Right forelimb (tissue), 1 donor: ENCODE data around the gene WNK2.

ENCODE experiments used
- DNase-seq: peaks from one replicate; pipeline ENCODE4 v3.0.0-alpha.2; 2018

The WNK2 gene

DNA sequence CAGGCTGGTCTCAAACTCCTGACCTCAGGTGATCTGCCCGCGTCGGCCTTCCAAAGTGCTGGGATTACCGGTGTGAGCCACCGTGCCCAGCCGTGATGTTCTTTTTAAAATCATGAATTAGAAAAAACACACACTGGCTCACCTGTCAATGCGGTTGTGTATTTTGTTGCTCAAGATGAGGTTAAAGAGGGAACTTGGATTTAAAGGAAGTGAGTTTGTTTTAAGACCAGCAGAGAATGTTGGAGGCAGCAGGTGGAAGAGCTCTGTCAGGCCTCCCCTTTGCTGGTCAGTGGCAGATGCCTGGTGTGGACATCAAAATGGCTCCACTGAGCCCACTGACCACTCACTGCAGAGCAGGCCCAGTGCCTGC is 38.9 kb downstream of the WNK2 start:
- no peak for DNase-seq

DNA sequence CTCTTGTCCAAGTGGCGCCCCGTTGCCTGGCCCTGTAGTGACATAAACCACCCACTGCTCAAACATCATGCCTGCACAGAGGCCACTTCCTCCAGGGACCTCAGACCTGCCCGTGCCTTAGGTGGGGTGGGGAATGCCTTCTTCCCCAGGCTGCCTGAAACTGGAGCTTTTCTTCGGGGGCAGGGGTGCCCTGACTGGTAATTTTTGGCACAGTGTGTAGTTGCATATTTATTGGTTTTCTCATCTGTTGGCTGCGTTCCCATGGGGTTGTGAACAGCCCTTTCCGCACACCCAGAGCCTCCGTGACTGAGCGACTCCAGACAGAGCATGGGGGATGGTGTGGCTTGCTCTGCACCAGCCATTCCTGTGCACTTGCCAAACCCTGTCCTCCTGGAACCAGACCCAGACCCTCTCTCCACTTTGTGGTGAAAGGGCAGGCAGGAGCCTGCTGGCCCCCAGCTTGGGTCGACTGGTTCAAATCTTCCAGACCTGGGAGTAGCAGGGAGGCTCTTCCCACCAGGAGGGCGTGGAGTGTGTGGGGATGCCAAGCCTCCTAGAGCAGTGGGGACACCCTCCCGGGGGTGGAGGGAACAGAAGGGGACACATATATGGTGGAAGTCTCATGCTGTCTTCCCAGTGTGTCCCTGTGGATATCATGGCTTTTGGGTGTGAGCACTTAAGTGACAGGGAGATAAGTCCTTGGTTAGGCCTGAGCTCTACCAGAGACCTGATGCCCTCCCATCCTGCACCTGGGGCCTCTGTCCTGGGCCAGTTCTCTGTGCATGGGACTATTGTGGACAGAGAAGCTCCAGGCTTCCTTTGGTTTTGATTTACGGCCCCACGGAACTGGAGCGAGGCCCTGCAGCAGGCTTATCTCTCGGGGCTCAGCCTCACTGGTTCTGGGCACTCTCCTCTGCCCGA is 39.6 kb downstream of the WNK2 start:
- no peak for DNase-seq

DNA sequence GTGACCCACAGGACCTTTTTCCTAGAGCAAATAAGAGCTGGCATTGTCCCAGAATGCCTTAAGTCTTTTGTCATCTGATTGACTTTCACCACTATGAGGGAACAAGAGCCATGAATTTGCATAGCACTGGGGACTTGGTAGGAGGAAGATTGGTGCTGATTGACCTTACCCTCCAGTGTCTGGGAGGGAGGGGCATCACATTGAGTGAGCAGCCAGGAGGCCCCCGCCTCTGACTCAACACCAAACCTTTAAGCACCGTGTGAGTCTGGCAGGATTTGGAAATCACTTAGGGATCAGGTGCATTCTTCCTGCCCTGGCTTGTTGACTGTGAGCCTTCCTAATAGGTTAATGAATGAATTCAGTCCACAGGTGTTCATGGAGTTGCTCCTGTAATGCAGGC is 40.7 kb downstream of the WNK2 start:
- no peak for DNase-seq

DNA sequence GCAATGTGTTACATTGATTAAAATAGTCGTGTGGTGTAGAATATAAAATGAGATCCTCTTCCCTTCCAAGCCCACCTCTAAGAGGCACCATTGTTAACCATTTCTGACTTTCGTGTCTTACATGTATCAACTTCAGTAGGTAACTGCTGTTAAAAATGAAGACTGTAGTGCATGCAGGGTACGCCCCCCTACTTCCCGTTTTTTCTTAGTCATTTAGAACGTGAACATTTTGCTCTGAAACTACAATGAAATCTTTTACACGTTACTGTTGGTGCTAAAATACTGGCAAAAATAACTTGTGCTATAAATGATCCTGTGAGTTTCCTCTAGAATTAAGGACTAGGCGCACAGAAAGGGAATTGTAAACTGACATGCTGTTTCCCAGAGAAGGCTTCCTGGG is 41.5 kb downstream of the WNK2 start:
- DNase-seq = no peak

DNA sequence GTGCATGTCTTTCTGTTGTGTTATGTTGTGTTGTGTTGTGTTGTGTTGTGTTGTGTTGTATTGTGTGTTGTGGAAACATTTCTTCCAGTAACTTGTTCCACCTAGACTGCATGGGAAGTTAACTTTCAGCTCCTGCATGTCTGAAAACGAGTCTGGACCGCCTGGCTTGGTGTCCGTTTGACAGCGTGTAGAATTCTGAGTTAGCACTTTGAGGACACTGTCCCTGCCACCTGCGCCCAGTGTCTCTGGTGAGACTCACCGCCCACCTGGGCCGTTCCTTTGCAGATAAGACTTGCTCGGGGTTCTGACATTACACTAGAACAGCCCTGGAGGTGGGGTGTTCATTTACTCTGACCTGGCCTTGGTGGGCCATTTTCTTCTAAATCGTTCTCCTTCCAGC is 42.0 kb downstream of the WNK2 start:
- no peak for DNase-seq

DNA sequence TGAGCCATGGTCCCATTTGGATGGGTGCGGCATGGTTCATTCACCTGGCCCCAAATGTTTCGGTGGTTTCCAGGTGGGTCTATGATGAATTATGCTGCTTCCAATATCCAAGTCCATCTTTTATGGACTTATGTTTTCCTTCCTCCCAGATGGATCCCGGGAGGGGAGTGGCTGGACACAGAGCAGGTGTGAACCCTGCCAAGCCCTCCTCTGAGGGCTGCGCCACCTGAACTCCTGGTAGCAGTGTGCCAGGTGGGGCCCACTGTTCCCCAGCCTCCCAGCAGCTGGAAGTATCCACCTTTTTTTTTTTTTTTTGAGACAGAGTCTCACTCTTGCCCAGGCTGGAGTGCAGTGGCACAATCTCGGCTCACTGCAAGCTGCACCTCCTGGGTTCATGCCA is 42.9 kb downstream of the WNK2 start:
- DNase-seq = no peak

DNA sequence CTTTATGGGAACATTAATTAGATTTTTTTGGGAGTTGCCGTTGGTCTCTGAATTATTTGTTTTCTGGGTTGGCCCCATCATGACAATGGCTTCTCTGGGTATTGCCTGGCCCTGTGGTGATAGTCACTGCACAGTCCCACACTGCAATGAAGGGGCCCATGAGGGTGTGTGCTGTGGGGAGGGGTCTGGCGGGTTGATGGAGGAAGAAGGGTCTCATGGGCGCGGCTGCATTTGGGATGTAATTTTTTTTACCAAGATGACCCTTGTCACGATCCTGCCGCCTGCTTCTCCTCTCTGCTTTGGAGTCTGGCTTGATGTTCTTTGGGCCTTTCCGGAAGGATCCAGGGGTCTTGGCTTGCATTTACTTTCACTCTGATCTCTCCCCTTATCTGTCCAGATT is 44.1 kb downstream of the WNK2 start:
- DNase-seq = no peak

DNA sequence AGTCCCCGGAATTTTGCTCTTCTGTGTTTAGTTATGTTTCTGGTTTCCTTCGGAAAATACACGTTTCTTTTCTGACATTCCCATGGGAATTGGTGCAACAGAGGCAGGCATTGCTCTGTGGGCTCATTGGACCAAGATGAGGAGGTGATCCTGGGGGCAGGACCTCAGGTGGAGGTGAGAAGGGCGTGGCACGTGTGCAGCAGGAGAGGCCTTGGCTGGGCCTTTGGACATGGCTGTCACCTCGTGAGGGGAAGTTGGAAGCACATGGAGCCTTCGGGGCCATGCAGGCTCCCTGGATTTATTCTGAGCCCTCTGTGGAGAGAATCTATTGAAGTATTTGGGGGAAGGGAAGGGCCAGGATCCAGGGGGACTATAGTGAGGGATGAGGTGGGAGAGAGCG is 44.5 kb downstream of the WNK2 start:
- no peak for DNase-seq

DNA sequence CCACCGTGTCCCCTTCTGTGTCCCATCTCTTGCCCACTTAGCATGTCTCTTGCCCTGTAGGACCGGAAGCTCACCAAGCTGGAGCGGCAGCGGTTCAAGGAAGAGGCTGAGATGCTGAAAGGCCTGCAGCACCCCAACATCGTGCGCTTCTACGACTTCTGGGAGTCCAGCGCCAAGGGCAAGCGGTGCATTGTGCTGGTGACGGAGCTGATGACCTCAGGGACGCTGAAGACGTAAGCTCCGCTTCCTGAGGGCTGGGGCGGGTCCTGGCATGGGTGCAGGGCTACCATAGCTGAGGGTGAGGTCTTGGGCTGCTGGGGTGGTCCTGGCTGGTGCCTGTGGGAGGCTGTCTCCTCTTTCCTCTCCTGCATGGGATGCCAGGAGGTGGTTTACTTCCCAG is 45.7 kb downstream of the WNK2 start:
- DNase-seq = no peak

DNA sequence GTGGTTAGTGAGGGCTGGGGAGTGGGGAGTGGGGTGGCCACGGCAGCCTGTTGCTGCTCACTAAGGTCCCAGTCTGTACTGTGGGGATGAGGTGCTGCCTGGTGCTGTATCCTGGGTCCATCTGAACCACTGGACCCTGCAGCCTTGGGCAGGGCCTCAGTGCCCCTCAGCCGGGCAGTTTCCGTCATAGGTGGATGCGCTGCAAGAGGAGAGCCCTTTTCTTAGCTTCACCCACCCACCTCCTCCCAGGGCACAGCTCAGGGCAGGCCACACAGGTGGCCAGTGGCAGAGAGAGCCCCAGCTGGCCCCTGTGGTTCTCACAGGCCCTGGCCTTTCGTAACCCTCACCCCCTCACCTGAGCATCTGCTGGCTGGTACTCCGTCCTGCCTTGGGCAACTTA is 46.2 kb downstream of the WNK2 start:
- no peak for DNase-seq

DNA sequence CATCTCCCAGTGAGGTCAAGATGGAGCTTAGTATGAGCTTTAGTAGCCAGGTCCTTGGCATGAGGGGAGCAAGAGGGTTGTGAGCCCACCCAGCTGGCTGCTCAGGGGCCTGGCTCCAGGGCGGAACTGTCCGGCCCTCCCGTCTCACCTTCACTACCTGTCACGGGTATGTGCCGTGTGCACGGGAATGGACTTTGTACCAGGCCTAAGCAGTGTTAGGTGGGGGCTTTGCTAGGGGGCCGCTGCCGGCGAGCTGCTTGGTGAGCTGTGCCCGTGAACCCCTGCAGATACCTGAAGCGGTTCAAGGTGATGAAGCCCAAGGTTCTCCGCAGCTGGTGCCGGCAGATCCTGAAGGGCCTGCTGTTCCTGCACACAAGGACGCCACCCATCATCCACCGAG is 46.7 kb downstream of the WNK2 start:
- DNase-seq = no peak

DNA sequence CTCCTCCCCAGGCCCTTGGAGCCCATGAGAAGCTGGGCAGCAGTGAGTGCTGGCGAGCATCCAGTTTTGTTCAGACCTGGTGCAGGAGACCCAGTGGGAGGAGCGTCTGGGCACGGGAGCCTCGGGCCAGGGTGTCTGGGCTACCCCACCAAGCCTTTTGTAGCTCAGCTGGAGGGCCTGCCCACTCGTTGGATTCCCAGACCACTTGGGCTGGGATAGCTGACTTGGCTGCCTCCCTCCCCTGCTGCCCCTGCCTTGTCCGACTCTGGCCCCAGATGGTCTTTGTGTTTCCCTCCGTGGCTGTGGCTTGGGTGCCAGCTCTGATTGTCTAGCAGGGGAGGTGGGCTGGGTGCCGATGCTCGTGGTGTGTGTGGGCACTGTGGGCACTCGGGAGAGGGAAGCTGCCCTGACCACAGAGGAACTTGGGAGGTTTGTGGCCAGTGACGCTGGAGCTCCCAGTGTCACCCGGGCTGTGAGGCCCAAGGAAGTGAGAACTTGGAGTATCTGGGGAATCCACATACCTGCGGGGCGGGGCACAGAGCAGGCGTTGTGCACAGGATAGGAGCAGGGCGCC is 47.3 kb downstream of the WNK2 start:
- DNase-seq = no peak

DNA sequence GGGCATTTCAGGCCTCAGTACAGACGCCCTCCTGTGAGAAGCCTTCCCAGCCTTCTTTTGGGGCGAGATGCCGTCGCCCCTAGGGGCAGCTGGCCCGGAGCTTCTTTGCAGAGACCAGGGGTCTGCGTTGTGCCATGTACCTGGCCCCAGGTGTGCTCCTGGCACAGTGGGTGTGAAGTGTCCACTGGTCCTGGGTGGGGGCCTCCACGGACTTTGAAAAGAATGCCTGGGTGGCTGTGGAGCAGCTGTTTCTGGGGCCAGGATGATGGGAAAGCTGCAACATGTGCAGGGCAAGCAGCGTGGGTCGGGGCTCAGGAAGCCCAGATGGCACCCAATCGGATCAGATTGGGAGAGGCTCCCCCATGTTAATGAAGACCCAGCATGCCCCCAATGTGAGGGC is 47.8 kb downstream of the WNK2 start:
- no peak for DNase-seq

DNA sequence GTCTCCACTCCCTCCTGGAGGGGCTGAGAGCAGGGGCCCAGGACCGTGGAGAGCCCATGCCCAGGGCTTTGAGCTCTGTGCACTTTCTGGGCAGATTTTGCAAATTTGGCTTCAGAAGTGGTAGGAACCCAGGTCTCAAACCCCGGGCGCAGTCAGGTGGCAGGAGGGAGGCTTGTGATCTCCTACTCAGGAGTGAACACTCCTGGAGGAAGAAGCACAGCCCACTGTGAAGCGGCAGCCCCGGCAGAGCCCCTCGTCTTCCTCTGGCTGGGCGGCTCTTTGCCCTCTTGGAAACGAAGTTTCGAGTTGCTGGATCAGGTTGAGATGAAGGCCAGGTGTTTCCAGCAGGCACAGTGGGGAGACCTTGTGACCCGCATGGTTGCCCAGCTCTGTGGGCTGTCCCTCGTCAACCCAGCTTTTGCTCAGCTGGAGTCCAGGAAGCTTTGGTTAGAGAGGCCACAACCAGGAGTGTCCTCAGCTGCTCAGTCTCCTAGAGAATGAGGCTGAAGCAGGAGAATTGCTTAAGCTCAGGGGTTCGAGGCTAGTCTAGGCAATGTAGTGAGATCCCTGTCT is 48.5 kb downstream of the WNK2 start:
- DNase-seq = no peak

DNA sequence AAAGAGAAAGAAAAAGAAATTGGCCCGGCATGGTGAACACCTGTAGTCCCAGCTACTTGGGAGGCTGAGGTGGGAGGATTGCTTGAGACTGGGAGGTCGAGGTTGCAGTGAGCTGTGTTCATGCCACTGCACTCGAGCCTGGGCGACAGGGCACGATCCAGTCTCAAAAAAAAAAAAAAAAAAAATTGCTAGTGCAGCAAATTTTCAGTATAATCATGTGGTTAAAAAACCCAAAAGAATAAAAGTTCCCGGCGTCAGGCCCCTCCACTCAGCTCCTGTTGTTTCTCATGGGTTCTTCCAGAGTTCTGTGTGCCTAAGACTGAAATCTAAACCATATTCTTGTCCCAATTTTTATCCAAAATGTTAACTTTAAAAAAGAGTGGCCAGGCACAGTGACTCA is 49.1 kb downstream of the WNK2 start:
- no peak for DNase-seq

DNA sequence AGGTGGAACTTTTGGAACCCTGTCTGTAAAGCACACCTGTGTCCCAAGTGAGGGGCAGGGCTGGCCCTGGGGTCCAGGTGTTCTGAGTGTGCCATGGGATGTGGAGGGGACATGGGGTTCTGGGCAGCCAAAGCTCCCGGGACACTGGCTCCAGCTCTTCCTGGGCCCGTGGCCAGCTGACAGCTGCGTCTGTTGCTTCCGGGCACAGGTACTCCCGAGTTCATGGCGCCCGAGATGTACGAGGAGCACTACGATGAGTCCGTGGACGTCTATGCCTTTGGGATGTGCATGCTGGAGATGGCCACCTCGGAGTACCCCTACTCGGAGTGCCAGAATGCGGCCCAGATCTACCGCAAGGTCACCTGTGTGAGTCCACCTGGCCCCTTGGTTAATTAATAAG is 50.7 kb downstream of the WNK2 start:
- DNase-seq = no peak

DNA sequence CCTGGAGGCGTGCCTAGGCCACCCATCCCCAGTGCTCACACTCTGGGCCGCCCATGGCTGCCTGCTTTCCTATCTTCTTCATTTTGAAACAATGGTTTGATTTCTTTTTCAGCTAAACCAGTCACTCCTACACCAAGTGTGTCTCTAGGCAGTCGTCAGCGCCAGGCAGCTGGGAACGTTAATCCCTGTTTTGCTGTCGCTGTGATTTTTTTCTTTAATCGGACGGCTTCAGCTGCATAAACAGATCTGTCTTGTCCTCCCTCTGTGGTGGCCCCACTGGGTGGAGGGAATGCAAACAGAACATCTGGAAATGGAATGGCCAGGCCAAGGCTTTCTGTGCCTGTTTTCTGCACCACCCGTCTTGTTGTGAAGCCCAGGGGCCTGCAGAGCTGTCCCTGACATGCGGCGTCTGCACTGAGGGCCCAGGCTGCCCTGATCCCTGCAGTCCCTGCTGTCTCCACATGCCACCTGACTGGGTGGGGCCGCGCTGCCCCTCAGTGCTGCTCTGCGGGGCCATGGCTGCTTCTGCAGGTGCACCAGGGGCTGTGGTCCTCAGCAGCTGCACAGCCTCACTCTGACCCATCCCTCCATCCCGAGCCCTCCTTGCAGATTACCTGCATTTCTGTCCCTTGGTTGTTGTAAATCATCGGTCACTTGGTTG is 51.5 kb downstream of the WNK2 start:
- DNase-seq = peak; percentile 70

DNA sequence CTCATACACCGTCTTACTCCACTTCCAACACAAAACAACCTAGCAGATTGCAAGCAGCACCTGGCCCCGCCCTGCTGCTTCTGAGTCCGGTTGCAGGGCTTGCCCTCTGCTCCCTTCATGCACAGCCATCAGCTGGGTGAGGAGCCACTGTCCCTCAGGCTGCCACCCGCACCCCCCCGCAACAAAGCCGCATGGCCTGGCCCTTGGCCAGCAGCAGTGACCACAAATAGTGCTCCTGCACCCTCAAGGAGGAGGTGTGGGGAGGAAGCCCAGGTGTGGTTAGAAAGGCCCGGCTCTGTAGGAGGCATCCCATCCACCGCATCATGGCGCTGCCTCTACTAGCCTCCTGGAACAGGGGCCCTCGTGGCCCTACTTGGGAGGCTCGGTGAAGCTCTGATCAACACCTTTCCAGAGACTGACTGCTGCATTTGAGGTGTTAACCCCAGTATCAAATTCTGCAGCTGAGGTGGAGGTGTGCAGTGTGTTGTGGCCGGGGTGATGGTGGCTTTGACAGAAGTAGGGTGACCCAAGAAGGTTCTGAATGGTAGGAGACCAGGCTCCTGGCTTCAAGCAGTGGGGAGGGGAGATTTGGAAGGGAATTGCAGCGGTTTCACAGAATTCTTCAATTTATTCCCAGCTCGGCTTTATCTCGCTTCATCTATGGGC is 52.7 kb downstream of the WNK2 start:
- no peak for DNase-seq

DNA sequence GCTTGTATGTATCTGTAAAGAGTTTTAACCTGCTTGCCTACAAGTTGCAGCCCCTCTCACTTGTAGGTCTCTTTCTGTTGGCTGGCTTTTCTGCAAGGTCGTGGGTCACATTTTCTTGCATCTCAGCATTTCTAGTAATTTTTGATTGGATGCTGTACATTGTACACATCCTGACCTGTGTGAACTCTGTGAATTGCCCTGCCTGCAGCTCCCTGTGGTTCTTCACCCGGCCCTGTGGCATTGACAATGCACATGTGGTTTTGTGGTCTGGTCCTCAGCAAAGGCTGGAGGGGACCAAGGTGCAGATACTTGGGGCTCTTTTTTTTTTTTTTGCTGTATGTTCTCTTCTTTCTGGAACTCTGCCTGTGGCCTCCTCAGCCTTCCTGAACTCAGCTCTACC is 53.6 kb downstream of the WNK2 start:
- DNase-seq = no peak

DNA sequence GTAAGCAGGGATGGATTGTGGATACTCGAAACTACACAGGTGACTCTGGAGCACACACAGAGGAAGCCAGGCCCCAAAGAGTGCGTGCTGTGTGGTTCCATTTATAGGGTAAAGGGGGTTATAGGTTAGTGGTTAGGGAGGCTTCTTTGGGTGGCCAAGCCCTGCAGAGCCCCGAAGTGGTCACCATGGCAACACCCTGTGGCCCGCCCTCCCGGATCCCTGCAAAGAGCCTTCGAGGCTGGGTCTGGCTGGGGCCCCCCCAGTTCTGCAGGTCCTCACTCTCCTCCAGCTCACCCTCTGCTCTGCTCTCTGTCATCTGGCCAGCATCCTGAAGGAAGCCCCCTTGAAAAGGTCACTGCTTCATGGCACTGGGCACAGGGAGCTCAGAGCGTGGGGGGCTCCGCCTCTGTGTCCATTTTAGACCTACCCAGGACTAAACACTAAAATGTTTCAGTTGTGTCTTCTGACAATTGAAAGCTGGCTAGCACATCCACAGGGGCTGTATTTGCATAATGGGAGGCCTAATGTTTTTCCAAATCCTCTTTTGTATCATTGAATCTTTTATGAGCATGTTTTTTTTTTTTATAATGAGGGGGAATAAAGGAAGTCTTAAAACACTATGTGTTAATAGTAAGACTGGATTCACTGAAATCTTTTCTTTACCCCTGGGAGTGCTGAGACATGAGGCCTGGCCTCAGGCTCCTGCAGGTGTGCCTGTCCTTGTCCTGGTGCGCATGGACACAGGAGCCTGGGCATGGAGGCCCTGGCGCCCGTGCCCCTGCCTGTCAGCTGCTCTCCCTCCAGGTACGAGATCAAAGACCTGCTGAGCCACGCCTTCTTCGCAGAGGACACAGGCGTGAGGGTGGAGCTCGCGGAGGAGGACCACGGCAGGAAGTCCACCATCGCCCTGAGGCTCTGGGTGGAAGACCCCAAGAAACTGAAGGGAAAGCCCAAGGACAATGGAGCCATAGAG is 55.3 kb downstream of the WNK2 start:
- no peak for DNase-seq

DNA sequence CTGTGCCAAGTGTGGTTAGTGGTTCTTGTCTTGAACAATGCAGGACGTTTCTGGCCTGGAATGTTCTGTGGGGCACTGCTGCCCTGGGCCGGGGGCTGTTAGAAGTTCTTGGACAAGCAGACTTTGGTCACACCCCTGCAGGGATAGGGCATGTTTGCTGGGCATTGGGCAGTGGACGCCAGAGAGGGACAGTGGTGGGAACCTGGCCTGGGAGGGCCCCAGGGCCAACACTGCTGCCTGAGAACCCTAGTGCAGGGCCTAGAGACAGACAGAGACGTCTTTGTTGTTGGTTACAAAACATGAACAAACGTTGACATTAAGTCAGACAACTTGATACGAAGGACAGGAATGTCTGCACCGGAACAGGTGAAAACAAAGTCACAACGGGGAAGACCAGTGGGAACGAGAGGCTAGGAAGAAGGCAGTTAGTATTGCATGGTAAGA is 57.0 kb downstream of the WNK2 start:
- DNase-seq = no peak

DNA sequence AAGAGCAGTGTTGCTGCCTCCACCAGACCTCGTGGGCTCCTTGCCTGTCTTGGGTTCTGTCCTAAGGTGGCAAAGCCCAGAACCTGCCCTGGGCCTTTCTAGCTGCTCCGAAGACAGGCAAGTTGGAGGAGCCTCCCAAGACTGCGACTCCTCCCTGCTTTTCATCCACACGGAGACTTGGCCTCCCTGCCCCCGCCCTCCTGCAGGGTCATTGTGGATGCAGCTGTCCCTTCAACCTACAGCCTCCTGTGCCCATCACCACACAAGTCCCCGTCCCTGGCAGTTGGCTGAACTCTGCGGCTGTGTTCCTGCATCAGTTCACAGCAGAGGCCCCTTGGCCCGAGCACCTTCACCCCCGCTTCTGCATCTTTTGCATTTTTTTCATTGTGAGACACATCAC is 59.2 kb downstream of the WNK2 start:
- no peak for DNase-seq
